Peyer's patch (tissue), 4 donors: ENCODE data around the gene APOA4.

ENCODE experiments used
- POLR2A ChIP-seq, 2 donors: fragments of 450-650 bp; IDR thresholded peaks; one replicate each; pipeline ENCODE4 v1.5.1; 2017; ENCODE audit warnings: antibody characterized with exemption in 2 of 2, mild to moderate bottlenecking in 2 of 2, moderate library complexity in 2 of 2
- TF ChIP-seq, protein P1 (sequence below), 6 experiments: fragments of 450-650 bp in 4 of 6; fragments of 200-600 bp in 2 of 6; sonication (generic) in 1 of 6; IDR thresholded peaks; one replicate each; pipeline ENCODE4 v1.5.1; 2017 to 2019; ENCODE audit warnings: antibody characterized with exemption in 6 of 6, mild to moderate bottlenecking in 3 of 6, moderate library complexity in 1 of 6

DNA sequence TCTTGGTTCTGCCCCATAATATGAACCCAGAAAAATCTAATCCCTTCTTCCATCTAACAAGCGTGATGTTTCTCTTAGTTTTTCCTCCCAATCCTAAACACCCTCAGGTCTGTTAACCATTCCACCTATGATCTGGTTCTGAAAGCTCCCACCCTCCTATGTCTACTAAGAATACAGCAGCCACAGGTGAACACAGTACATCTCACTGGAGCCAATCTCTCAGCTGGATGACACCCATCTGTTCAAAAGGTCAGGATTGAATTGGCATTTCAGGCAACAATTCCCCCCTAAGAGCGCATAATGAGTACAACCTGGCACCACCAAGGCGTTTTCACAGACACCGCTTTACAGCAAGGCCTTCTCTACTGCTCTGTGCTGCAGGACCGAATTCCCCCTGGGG, 33.3 kb upstream of the APOA4 start:
- TF ChIP-seq, protein P1, sequence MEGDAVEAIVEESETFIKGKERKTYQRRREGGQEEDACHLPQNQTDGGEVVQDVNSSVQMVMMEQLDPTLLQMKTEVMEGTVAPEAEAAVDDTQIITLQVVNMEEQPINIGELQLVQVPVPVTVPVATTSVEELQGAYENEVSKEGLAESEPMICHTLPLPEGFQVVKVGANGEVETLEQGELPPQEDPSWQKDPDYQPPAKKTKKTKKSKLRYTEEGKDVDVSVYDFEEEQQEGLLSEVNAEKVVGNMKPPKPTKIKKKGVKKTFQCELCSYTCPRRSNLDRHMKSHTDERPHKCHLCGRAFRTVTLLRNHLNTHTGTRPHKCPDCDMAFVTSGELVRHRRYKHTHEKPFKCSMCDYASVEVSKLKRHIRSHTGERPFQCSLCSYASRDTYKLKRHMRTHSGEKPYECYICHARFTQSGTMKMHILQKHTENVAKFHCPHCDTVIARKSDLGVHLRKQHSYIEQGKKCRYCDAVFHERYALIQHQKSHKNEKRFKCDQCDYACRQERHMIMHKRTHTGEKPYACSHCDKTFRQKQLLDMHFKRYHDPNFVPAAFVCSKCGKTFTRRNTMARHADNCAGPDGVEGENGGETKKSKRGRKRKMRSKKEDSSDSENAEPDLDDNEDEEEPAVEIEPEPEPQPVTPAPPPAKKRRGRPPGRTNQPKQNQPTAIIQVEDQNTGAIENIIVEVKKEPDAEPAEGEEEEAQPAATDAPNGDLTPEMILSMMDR (IDR thresholded peaks at IDR 0.05) = no peak
- no peak for TF ChIP-seq POLR2A (IDR thresholded peaks at IDR 0.05)
